ENCODE results near the gene NEK9. TPM values are rescaled to one million over a fixed set of nuclear protein-coding genes. Genes with fewer than 3 reads are reported as not detected.
A peak's percentile ranks its signal among the peaks of the same experiment; 100 is the strongest.

NEK9 gene
- total RNA-seq, 1 experiment from 2014 or later: 56.5 TPM

GRCh38 chr14:75156901-75157300 lies 30.1 kb upstream of the NEK9 start:
- H3K79me2 ChIP-seq (ENCODE audit: insufficient read depth, low read length): no peaks in the 10 kb centered on the region; the same call in 1 of the 2 replicates
- DNase-seq: no peak
- H3K27ac ChIP-seq (ENCODE audit: insufficient read length, low read depth, low read length): no peak overlapping the region
- no peak overlapping the region for H3K14ac ChIP-seq (ENCODE audit: insufficient read depth, low read length)
- H2BK120ac ChIP-seq (ENCODE audit: low read depth, low read length, poor library complexity, severe bottlenecking): no peak overlapping the region
- no peak overlapping the region for H2BK5ac ChIP-seq (ENCODE audit: insufficient read length, low read length)
- Mint-ChIP-seq H3K27me3 (ENCODE audit: low read depth) (no peaks in the 10 kb centered on the region), H3K9me3 (no peaks in the 10 kb centered on the region), H3K36me3 (ENCODE audit: insufficient read depth in 1 of 3, low read depth in 3 of 3) (peaks cover 0 to under 1% (median 0%) of the 10 kb centered on the region in 3 experiments; a peak in 1 of 7 replicates), H3K27ac (peak overlapping the region in 2 of 3 experiments; percentile 73 to 76; a peak in 3 of 7 replicates), H3K4me3 (no peak overlapping the region), H3K4me1 (peaks cover 27 to 28% of the 10 kb centered on the region in 2 experiments)
- H2BK20ac ChIP-seq (ENCODE audit: low read depth, low read length, poor library complexity, severe bottlenecking): no peak overlapping the region
- no peaks in the 10 kb centered on the region for H4K20me1 ChIP-seq (ENCODE audit: control insufficient read depth, insufficient read depth, insufficient read length)
- no CpG with 5 or more reads among the region's 3 CpGs for WGBS (ENCODE audit: extremely low coverage, insufficient read length, low lambda C conversion rate)
- no peaks in the 10 kb centered on the region for H3K27me3 ChIP-seq (ENCODE audit: insufficient read depth, low read length)
- no peak overlapping the region for H3T11ph ChIP-seq (ENCODE audit: low read length)
- H3K23ac ChIP-seq (ENCODE audit: insufficient read length, low read depth, low read length): no peak overlapping the region
- no peak overlapping the region for H3K9ac ChIP-seq (ENCODE audit: extremely low read depth, insufficient read length, low read length)
- H4K8ac ChIP-seq (replicated peaks; ENCODE audit: insufficient read length, low read depth, low read length): no peak overlapping the region
- TF ChIP-seq CTCF (conservative IDR thresholded peaks at IDR 0.05): no peak
- no peak overlapping the region for H3K18ac ChIP-seq (ENCODE audit: insufficient read length, low read depth, low read length)
- H2AK5ac ChIP-seq (ENCODE audit: insufficient read length, low read length): no peak overlapping the region
- H3K56ac ChIP-seq (ENCODE audit: insufficient read length, low read depth, low read length): no peak overlapping the region
- H3K9me3 ChIP-seq (ENCODE audit: control insufficient read depth, low read depth, low read length): no peaks in the 10 kb centered on the region
- H4K5ac ChIP-seq (ENCODE audit: insufficient read length, low read depth, low read length): no peak overlapping the region
- H4K91ac ChIP-seq (ENCODE audit: insufficient read length, low read depth, low read length): no peak overlapping the region
- H3K4me1 ChIP-seq (ENCODE audit: insufficient read depth, low read length): no peaks in the 10 kb centered on the region; the same call in 1 of the 2 replicates
- no peaks in the 10 kb centered on the region for H3K79me1 ChIP-seq (ENCODE audit: insufficient read depth, low read depth, low read length, poor library complexity, severe bottlenecking)
- H2BK15ac ChIP-seq (ENCODE audit: low read depth, low read length): no peak overlapping the region
- H3K23me2 ChIP-seq (ENCODE audit: insufficient read length, low read depth, low read length, poor library complexity, severe bottlenecking): no peaks in the 10 kb centered on the region
- H3K4ac ChIP-seq (ENCODE audit: low read depth, low read length): no peak overlapping the region
- H3K4me2 ChIP-seq (ENCODE audit: insufficient read depth, insufficient read length, low read length): no peak overlapping the region
- H2AFZ ChIP-seq (ENCODE audit: low read length): no peak overlapping the region
- H2BK12ac ChIP-seq (ENCODE audit: insufficient read length, low read depth, low read length): no peak overlapping the region
